ENCODE data around the gene TWIST2. TPM values are rescaled to one million over a fixed set of nuclear protein-coding genes. Genes with fewer than 3 reads are reported as not detected.

TWIST2 gene
- total RNA-seq, 1 experiment from 2014 or later: 0.22 TPM

- Histone ChIP-seq H3K18ac (ENCODE audit: insufficient read length, low read depth, low read length) (no peak overlapping the region), H2BK5ac (ENCODE audit: insufficient read length, low read length) (no peak overlapping the region), H3T11ph (ENCODE audit: low read length) (no peak overlapping the region), H3K9me3 (ENCODE audit: control insufficient read depth, low read depth, low read length) (no peaks in the 10 kb centered on the region), H4K8ac (replicated peaks; ENCODE audit: insufficient read length, low read depth, low read length) (no peak overlapping the region), H3K27me3 (ENCODE audit: insufficient read depth, low read length) (no peaks in the 10 kb centered on the region), H3K14ac (ENCODE audit: insufficient read depth, low read length) (no peak overlapping the region), H4K20me1 (ENCODE audit: control insufficient read depth, insufficient read depth, insufficient read length) (no peaks in the 10 kb centered on the region), H3K4me1 (ENCODE audit: insufficient read depth, low read length) (no peaks in the 10 kb centered on the region), H2BK12ac (ENCODE audit: insufficient read length, low read depth, low read length) (no peak overlapping the region), H3K23ac (ENCODE audit: insufficient read length, low read depth, low read length) (no peak overlapping the region), H3K9ac (ENCODE audit: extremely low read depth, insufficient read length, low read length) (no peak overlapping the region), H2AK5ac (ENCODE audit: insufficient read length, low read length) (no peak overlapping the region), H3K4ac (ENCODE audit: low read depth, low read length) (no peak overlapping the region), H4K5ac (ENCODE audit: insufficient read length, low read depth, low read length) (no peak overlapping the region), H3K23me2 (ENCODE audit: insufficient read length, low read depth, low read length, poor library complexity, severe bottlenecking) (no peaks in the 10 kb centered on the region), H2AFZ (ENCODE audit: low read length) (no peak overlapping the region), H2BK15ac (ENCODE audit: low read depth, low read length) (no peak overlapping the region), H4K91ac (ENCODE audit: insufficient read length, low read depth, low read length) (no peak overlapping the region), H3K27ac (ENCODE audit: insufficient read length, low read depth, low read length) (no peak overlapping the region), H3K56ac (ENCODE audit: insufficient read length, low read depth, low read length) (no peak overlapping the region), H3K4me2 (ENCODE audit: insufficient read depth, insufficient read length, low read length) (no peak overlapping the region), H2BK120ac (ENCODE audit: low read depth, low read length, poor library complexity, severe bottlenecking) (no peak overlapping the region), H3K79me1 (ENCODE audit: insufficient read depth, low read depth, low read length, poor library complexity, severe bottlenecking) (no peaks in the 10 kb centered on the region), H2BK20ac (ENCODE audit: low read depth, low read length, poor library complexity, severe bottlenecking) (no peak overlapping the region), H3K79me2 (ENCODE audit: insufficient read depth, low read length) (no peaks in the 10 kb centered on the region)
- no peak for TF ChIP-seq CTCF (conservative IDR thresholded peaks at IDR 0.05)
- Mint-ChIP-seq H3K36me3 (ENCODE audit: insufficient read depth in 1 of 3, low read depth in 3 of 3) (no peaks in the 10 kb centered on the region), H3K4me3 (no peak overlapping the region), H3K27me3 (ENCODE audit: low read depth) (peaks cover 5% of the 10 kb centered on the region), H3K27ac (no peak overlapping the region), H3K4me1 (peaks cover 1 to 3% of the 10 kb centered on the region in 2 experiments; a peak in 3 of 4 replicates), H3K9me3 (0 out of 5 replicates have a peak, but pooled peaks cover 0 to 3% of the 10 kb centered on the region in 2 experiments)
- DNase-seq: no peak
- WGBS (ENCODE audit: extremely low coverage, insufficient read length, low lambda C conversion rate): 94% methylated on average over 1 of the region's 3 CpGs
These were observed 56.8 kb downstream of the TWIST2 start for GRCh38 chr2:238904716-238905115.

Measured in H9 (cell line).